HG03354 (cell line): ENCODE results near the gene CCNY.
"Not testable (repeated sequence)": the region's sequence is repeated elsewhere in the genome, so short reads cannot be mapped to it uniquely, and the experiment has no call there.

Experiments
- ATAC-seq: cut with Tn5 transposase; IDR thresholded peaks from one replicate; pipeline ENCODE4 v1.9.1; 2021; ENCODE audit warnings: mild to moderate bottlenecking; ENCODE audit not compliant: unreplicated experiment, poor library complexity, severe bottlenecking

CCNY gene

DNA sequence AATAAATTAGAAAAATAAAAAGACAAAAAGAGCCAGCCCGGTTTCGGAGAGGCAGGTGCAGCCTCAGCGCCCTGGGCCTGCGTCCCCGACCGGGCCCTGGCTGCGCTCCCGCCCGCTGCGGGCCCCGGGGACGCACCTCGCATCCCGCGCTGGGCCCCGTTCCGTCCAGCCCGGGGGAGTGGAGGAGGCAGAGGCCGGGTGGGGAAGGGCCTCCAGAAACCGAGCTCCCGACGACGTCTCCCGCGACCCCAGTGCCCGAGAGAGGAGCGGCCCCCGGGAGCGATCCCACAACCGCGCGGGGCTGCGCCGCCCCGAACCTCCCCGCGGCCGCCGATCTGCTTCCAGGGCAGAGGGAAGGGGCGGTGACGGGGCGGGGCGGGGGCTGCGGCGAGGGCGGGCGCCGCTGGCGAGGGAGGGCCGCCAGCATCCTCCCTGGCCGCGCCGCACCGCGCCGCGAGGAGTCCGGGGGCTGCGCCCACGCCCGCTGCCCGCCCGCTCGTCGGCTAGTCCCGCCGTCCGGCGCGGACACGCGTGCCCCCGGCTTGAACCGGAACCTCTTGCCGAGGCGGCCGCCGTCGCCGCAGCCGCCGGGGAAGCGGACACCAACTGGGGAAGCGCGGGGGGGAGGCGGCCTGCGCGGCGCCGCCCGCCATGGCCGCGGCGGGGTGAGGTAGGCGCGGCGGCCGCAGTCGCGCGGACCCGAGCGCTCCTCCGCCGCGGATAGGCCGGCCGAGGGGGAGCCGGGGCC, at the start of gene CCNY:
Gene CCNY, plus strand, starts transcription at position 426 of the 748 bp plus-strand sequence. CDS start 545 bp downstream, outside the sequence.
- ATAC-seq: peak; percentile 66

DNA sequence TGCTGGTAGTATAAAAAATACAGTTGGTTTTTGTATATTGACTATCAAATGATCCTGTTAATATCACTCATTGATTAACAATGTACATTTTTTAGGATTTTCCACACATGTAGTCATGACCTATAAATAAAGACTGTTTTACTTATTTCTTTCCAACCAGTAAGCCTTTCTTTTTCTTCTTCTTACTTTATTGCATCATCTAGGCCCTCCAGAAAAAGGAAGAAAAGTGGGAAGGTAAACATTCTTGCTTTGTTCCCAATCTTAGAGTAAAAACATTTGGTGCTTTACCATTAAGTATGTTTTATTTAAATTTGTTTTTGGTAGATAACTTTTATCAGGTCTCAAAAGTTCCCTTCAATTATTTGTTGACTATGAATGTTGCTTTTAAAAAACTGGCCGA, 47.1 kb upstream of the CCNY start:
- no peak for ATAC-seq

GRCh38 chr10:35294506-35294905, 41.8 kb upstream of the CCNY start:
- ATAC-seq: no peak

DNA sequence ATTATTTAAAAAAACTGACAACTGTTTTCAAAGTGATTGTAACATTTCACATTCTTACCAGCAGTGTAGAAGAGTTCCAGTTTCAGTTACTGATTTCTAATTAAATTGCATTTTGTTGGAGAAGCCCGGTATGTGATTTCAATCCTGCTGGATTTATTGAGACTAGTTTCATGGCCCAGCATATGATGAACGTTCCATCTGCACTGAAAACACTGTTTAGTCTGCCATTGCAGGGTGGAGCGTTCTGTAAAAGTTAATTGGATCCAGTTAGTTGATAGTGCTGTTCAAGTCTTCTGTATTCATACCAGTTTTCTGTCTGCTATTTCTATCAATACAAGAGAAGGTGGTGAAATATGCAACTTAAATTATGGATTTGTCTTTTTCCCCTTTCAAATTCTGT, 37.3 kb upstream of the CCNY start:
- ATAC-seq: no peak

DNA sequence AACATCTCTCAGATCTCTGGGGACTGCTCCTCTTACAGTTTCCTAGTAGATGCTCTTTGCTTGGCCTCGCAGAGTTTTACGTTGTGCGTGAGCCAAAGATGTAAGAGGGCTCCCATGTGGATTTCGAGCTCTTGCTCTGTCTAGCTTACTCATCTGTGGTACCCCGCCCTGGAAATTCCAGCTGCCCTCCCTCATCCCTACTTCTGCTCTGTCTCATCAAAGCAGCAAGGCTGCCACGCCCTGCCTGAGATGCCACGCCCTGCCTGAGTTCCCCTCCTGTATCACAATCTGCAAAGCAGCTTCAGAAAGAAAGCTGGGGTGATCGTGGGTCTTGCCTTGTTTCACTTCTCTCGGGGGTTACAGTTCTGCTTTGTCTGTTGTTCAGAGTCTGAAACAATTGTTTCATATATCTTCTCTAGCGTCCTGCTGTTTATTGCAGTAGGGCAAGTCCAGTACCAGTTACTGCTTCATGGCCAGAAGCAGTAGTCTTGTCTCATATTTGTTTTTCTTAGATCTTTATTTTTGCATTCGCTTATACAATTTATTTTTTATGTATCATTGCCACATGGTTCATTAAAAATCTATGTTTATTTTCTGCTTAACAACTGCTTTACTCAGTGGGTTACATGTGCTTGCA, 36.1 kb upstream of the CCNY start:
- ATAC-seq: peak; percentile 85

- ATAC-seq: no peak
Observed at GRCh38 chr10:35304649-35305048, 31.7 kb upstream of the CCNY start.

DNA sequence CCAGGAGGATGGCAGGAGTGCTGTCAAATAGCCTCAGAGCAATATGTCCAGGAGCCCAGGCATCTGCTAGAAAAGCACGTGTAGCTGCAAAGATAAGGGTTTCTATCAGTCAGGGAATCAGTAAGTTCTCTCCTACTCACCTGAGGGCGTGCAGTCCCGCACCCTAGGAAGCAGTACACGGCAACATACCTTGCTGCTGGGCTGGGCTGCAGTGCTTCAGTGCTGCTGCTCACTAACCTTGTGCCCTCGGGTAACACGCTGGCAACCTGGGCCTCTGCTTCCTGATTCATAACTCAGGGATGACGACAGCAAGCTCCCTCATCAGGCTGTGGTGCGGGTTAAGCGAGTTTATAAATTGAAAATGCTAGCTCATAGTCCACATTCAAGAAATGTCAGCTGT, 29.5 kb upstream of the CCNY start:
- no peak for ATAC-seq

- ATAC-seq: no peak
Observed at GRCh38 chr10:35307297-35307696, 29.0 kb upstream of the CCNY start.

DNA sequence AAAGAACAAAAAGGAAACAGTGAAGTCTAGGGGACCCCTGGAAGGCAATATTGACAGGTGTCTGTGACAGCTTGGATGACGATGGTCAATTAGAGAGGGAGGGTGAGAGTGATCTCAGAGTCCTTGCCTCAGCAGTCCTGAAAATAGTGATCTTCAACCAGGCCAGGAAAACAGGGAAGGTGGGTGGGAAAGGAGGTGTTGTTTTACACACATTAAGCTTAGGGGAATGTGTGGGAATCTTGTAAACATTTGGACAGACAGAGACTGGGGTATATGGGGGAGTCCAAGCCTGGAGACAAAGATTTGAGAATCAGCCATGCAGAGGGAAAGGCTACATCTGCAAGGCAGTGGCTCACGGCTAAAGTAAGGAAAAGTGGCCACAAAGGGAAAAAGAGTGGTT, 27.5 kb upstream of the CCNY start:
- ATAC-seq: no peak

DNA sequence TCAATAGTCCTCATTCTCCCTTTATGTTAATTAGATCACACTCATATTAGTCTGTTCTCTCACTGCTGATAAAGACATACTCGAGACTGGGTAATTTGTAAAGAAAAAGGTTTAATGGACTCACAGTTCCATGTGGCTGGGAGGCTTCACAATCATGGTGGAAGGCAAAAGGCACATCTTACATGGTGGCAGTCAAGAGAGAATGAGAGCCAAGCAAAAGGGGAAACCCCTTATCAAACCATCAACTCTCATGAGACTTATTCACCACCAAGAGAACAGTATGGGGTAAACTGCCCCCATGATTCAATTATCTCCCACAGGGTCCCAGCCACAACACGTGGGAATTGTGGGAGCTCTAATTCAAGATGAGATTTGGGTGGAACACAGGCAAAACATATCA, 22.2 kb upstream of the CCNY start:
- not testable (repeated sequence) for ATAC-seq

- ATAC-seq: not testable (repeated sequence)
Observed at GRCh38 chr10:35315235-35315634, 21.1 kb upstream of the CCNY start.

DNA sequence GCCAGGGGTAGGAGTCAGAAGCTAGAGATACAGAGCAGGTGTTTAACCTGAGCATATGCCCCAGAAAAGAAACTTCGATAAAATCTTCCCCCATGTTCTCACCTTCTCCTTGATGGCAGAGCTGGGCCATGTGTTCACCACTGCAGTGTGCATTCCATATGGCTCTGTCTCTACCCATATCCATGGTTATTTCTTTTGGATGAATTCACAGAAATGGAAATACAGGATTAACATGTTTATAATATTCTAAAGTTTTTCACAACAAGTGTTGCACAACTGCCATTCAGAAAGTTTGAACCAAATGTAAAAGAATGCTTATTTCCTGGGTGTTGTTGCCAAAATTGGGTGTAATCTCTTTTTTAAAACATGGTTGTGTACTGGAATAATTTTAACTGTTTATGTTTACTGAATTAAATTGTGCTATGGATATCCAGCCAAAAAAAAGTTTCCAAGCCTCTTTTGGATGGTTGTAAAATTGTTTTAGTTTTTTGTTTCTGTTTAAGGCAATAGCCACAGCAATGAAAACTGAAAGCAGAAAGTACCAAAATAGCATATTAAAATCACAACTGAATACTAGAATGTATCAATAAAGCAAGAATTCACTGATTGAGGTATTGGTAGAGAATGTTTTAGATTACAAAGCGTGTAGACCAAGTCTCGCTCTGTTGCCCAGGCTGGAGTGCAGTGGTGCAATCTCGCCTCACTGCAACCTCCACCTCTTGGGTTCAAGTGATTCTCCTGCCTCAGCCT, 19.9 kb upstream of the CCNY start:
- peak; percentile 52 for ATAC-seq

GRCh38 chr10:35318551-35318950, 17.8 kb upstream of the CCNY start:
- ATAC-seq: no peak

GRCh38 chr10:35320341-35320740, 16.0 kb upstream of the CCNY start:
- no peak for ATAC-seq

DNA sequence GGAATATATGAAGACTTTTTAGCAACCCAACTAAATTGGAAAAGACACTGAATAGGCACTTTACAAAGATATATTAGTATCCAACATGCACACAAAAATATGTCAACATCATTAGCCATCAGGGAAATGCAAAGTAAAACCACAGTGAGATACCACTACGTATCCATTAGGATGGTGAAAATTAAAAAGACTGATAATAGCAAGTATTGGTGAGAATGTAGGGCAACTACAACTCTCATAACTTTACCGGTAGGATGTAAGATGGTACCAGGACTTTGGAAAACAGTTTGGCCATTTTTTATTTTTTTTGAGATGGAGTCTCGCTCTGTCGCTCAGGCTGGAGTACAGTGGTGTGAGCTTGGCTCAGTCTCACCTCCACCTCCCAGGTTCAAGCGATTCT, 13.7 kb upstream of the CCNY start:
- no peak for ATAC-seq

- no peak for ATAC-seq
Observed at GRCh38 chr10:35324196-35324595, 12.1 kb upstream of the CCNY start.

DNA sequence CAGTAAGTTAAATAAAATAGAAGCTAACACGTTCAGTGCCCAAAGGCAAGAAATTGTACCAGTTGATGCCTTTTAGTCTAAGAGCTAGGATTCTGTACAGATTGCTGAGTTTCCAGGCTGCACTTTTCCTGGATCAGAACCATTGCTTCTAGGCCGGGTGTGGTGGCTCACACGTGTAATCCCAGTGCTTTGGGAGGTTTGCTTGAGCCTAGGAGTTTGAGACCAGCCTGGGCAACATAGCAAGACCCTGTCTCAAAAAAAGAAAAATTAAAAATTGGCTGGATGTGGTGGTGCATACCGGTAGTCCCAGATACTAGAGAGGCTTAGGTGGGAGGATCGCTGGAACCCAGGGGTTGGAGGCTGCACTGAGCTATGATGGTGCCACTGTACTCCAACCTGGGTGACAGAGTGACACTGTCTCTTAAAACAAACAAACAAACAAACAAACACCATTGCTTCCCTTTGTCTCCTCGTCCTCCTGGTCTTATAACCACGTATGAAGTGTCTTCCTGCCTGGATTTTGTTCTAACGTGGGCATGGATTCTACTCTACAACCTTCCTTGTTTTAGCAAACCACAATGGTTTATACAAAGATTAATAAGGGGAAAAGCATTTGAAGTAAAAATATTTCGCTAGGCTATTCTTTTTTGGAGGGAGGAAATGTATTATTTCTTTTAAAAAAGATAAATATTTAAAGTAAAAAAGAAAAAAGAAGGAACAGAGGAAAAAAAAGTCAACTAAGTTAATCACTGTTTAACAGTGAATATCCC, 9.7 kb upstream of the CCNY start:
- ATAC-seq: no peak

- no peak for ATAC-seq
Observed at GRCh38 chr10:35327790-35328403, 8.4 kb upstream of the CCNY start.

GRCh38 chr10:35328404-35329037, 7.8 kb upstream of the CCNY start:
- no peak for ATAC-seq
